A549 (cell line): ENCODE measurements around the gene FOXRED1. TPM values are rescaled to one million over a fixed set of nuclear protein-coding genes. Genes with fewer than 3 reads are reported as not detected.
"Not testable (repeated sequence)": the region's sequence is repeated elsewhere in the genome, so short reads cannot be mapped to it uniquely, and the experiment has no call there.

Experiments
- ATAC-seq, 2 experiments: fragments of 200-7000 bp in 1 of 2; fragments of >200 bp in 1 of 2; cut with Nextera tagmentation in 1 of 2; cut with Tn5 transposase in 1 of 2; 3 replicates each; pipeline versions ENCODE4 v1.8.0 to v1.9.1; 2018 to 2020; ENCODE audit warnings: mild to moderate bottlenecking in 1 of 2, moderate library complexity in 1 of 2
- CTCF ChIA-PET: fragments of 300-600 bp; sonication (Branson Sonifier 250); formaldehyde crosslinking; extraction: SDS; loops from one replicate; lab custom pipeline; 2021; ENCODE audit warnings: antibody characterized with exemption, inconsistent platforms; lab: Yijun Ruan, JAX
- POLR2A ChIA-PET: fragments of 350-600 bp; formaldehyde crosslinking; extraction: SDS; loops from one replicate; lab custom pipeline; 2021; ENCODE audit warnings: antibody characterized with exemption, inconsistent platforms; lab: Yijun Ruan, JAX
- DNase-seq, 2 experiments: peaks; one replicate each; pipeline versions ENCODE4 v3.0.0 to v3.0.0-alpha.2; 2011 to 2016; ENCODE audit warnings: low read depth in 1 of 2, low spot score in 1 of 2
- FAIRE-seq: peaks from 2 replicates; lab custom pipeline; 2011; peaks lifted over from hg19 to GRCh38; lab: Jason Lieb, UNC
- H3K27ac ChIP-seq, 2 experiments: fragments of >200 bp; sonication (Bioruptor Twin); formaldehyde crosslinking; 3 replicates each; pipeline ENCODE4 v1.5.1; 2016 to 2017
- H3K4me1 ChIP-seq: fragments of >200 bp; sonication (Bioruptor Twin); formaldehyde crosslinking; 3 replicates; pipeline ENCODE4 v1.6.1; 2016
- H3K4me2 ChIP-seq: fragments of >200 bp; sonication (Bioruptor Twin); formaldehyde crosslinking; 3 replicates; pipeline ENCODE4 v1.6.1; 2016
- H3K4me3 ChIP-seq: fragments of >200 bp; sonication (Bioruptor Twin); formaldehyde crosslinking; 3 replicates; pipeline ENCODE4 v1.5.1; 2016
- H3K9me3 ChIP-seq: fragments of >200 bp; sonication (Bioruptor Twin); formaldehyde crosslinking; 3 replicates; pipeline ENCODE4 v1.6.1; 2016
- CBX8 ChIP-seq: fragments of 200-600 bp; sonication (generic); IDR thresholded peaks from 2 replicates; pipeline ENCODE4 v1.6.1; 2016
- CTCF ChIP-seq: fragments of >200 bp; sonication (Bioruptor Twin); formaldehyde crosslinking; IDR thresholded peaks from 3 replicates; pipeline ENCODE4 v1.5.1; 2016
- E2F6 ChIP-seq: IDR thresholded peaks from 2 replicates; pipeline ENCODE4 v1.6.1; 2012; ENCODE audit warnings: low read depth, borderline replicate concordance
- EP300 ChIP-seq, 2 experiments: fragments of >200 bp; sonication (Bioruptor Twin); formaldehyde crosslinking; IDR thresholded peaks; 2 replicates in 1 of 2; 3 replicates in 1 of 2; pipeline ENCODE4 v1.6.1; 2016 to 2017
- ESRRA ChIP-seq: fragments of 150-350 bp; IDR thresholded peaks from 2 replicates; pipeline ENCODE4 v1.6.1; 2014; ENCODE audit warnings: mild to moderate bottlenecking, low read length, borderline replicate concordance
- FOSB ChIP-seq: fragments of 250-450 bp; sonication (Bioruptor Pico); IDR thresholded peaks from 2 replicates; pipeline ENCODE4 v1.5.0; 2020; ENCODE audit warnings: mild to moderate bottlenecking, moderate library complexity
- HES2 ChIP-seq: fragments of >200 bp; sonication (Bioruptor Twin); formaldehyde crosslinking; IDR thresholded peaks from 2 replicates; pipeline ENCODE4 v1.6.1; 2016
- HMGXB4 ChIP-seq: fragments of 250-450 bp; sonication (Bioruptor Pico); IDR thresholded peaks from 2 replicates; pipeline ENCODE4 v1.5.0; 2021; ENCODE audit warnings: mild to moderate bottlenecking, moderate library complexity, borderline replicate concordance
- MAX ChIP-seq: IDR thresholded peaks from 2 replicates; pipeline ENCODE4 v1.6.1; 2012
- NFE2L2 ChIP-seq: fragments of 150-350 bp; conservative IDR thresholded peaks from 2 replicates; pipeline ENCODE4 v1.6.1; 2014; ENCODE audit warnings: low read length
- PBX3 ChIP-seq: IDR thresholded peaks from 2 replicates; pipeline ENCODE4 v1.6.1; 2012
- RFX5 ChIP-seq: fragments of 450-650 bp; IDR thresholded peaks from 2 replicates; pipeline ENCODE4 v1.7.1; 2014; ENCODE audit warnings: antibody characterized with exemption, mild to moderate bottlenecking, moderate library complexity
- RNF2 ChIP-seq: fragments of 200-600 bp; sonication (generic); IDR thresholded peaks from 2 replicates; pipeline ENCODE4 v1.6.1; 2016; ENCODE audit warnings: low read depth, mild to moderate bottlenecking, antibody characterized with exemption, moderate library complexity, borderline replicate concordance
- SMC3 ChIP-seq: fragments of >200 bp; sonication (Bioruptor Twin); formaldehyde crosslinking; IDR thresholded peaks from 3 replicates; pipeline ENCODE4 v1.6.1; 2018; ENCODE audit warnings: inconsistent platforms
- SREBF2 ChIP-seq: fragments of 450-650 bp; IDR thresholded peaks from 2 replicates; pipeline ENCODE4 v1.6.1; 2014; ENCODE audit warnings: mild to moderate bottlenecking, moderate library complexity
- TFCP2L1 ChIP-seq: fragments of 250-450 bp; sonication (Bioruptor Pico); IDR thresholded peaks from 2 replicates; pipeline ENCODE4 v1.5.0; 2021; ENCODE audit warnings: mild to moderate bottlenecking
- TP53 ChIP-seq: fragments of 250-450 bp; sonication (Bioruptor Pico); IDR thresholded peaks from 2 replicates; pipeline ENCODE4 v1.5.0; 2021; ENCODE audit warnings: mild to moderate bottlenecking, moderate library complexity
- ZFP36 ChIP-seq: fragments of 450-650 bp; IDR thresholded peaks from 2 replicates; pipeline ENCODE4 v1.6.1; 2014; ENCODE audit warnings: borderline replicate concordance; ENCODE audit not compliant: partially characterized antibody
- ZNF302 ChIP-seq: fragments of 250-450 bp; sonication (Bioruptor Pico); IDR thresholded peaks from 2 replicates; pipeline ENCODE4 v1.9.0; 2021; ENCODE audit warnings: inconsistent platforms, mild to moderate bottlenecking, moderate library complexity
- WGBS: methylation state at CpG from one replicate; pipeline ENCODE4 v1.1.6; 2017; ENCODE audit errors: missing lambda C conversion rate; 5-methylcytosine and 5-hydroxymethylcytosine counted together
- polyA plus RNA-seq, 4 experiments: library from polyadenylated mRNA; depleted of rRNA in 3 of 4; stranded (reverse); fragments of >200 nt; fragmentation: RNase III in 1 of 4; extraction: RNeasy Plus Mini Kit Qiagen cat#74134 plus additional on column Dnase treatment in 1 of 4; gene quantifications; 2 replicates in 3 of 4; 3 replicates in 1 of 4; pipeline ENCODE4 v1.2.3, GENCODE V29; 2011 to 2017

FOXRED1 gene
- polyA plus RNA-seq, 2 of the 4 experiments (the other 2 are of a cell fraction): 22.7 to 28.9 TPM

GRCh38 chr11:126253265-126253664 lies 15.7 kb upstream of the FOXRED1 start:
- no peaks in the 10 kb centered on the region for H3K9me3 ChIP-seq
- ChIA-PET POLR2A (no interaction called here), CTCF (no interaction called here)
- FAIRE-seq (no peak), ATAC-seq (no peak), DNase-seq (no peak)
- no peak overlapping the region for H3K4me2 ChIP-seq
- H3K27ac ChIP-seq: no peak overlapping the region
- no peaks in the 10 kb centered on the region for H3K4me1 ChIP-seq
- TF ChIP-seq PBX3 (no peak), SMC3 (no peak), CTCF (no peak)
- H3K4me3 ChIP-seq: no peak overlapping the region
- 66% methylated on average over 4 of the region's 4 CpGs for WGBS

- H3K4me1 ChIP-seq: no peaks in the 10 kb centered on the region
- ChIA-PET CTCF (no interaction called here), POLR2A (no interaction called here)
- no peak overlapping the region for H3K27ac ChIP-seq
- no peak overlapping the region for H3K4me3 ChIP-seq
- WGBS: 71% methylated on average over 1 of the region's 1 CpG
- H3K4me2 ChIP-seq: no peak overlapping the region
- DNase-seq (no peak), FAIRE-seq (no peak), ATAC-seq (no peak)
- H3K9me3 ChIP-seq: no peaks in the 10 kb centered on the region
- no peak for TF ChIP-seq ESRRA
- no peak for TF ChIP-seq CTCF
- no peak for TF ChIP-seq RFX5
These were observed 14.1 kb upstream of the FOXRED1 start for GRCh38 chr11:126254819-126255218.

- POLR2A ChIA-PET, H3K4me2 ChIP-seq, ATAC-seq, H3K4me3 ChIP-seq, FAIRE-seq, CTCF ChIA-PET, H3K27ac ChIP-seq, H3K4me1 ChIP-seq, DNase-seq, H3K9me3 ChIP-seq: not testable (repeated sequence)
- WGBS: 82% methylated on average over 5 of the region's 5 CpGs
These were observed 13.4 kb upstream of the FOXRED1 start for GRCh38 chr11:126255507-126255906.

- WGBS: 94% methylated on average over 4 of the region's 4 CpGs
- Histone ChIP-seq H3K4me1 (no peaks in the 10 kb centered on the region), H3K9me3 (no peaks in the 10 kb centered on the region), H3K4me3 (no peak overlapping the region), H3K27ac (no peak overlapping the region), H3K4me2 (no peak overlapping the region)
- ATAC-seq: no peak
- CTCF ChIA-PET: no interaction called here
- TF ChIP-seq FOSB (no peak), TFCP2L1 (CRISPR knock-in tag) (no peak), CTCF (no peak), CBX8 (no peak), NFE2L2 (no peak), MAX (no peak), TP53 (CRISPR knock-in tag) (no peak), E2F6 (no peak), HMGXB4 (CRISPR knock-in tag) (no peak), RNF2 (no peak), ZFP36 (no peak), EP300 (IDR thresholded peaks at IDR 0.05) (no peak), HES2 (no peak), SREBF2 (no peak), ZNF302 (CRISPR knock-in tag) (no peak)
- no peak for DNase-seq
- no peak for FAIRE-seq
- POLR2A ChIA-PET: no interaction called here
These were observed 12.7 kb upstream of the FOXRED1 start for GRCh38 chr11:126256216-126256615.
